Duodenal mucosa (tissue), 2 donors: ENCODE measurements around the gene WDR86.
A peak's percentile ranks its signal among the peaks of the same experiment; 100 is the strongest.

Experiments used
- H3K27ac ChIP-seq: one replicate; pipeline ENCODE4 v1.7.0; 2013; ENCODE audit warnings: low read depth, low read length
- H3K27me3 ChIP-seq, 2 donors: one replicate each; pipeline ENCODE4 v1.7.0; 2013; ENCODE audit warnings: low read length in 2 of 2, control low read depth in 1 of 2; ENCODE audit not compliant: insufficient read depth in 2 of 2, control insufficient read depth in 1 of 2
- H3K36me3 ChIP-seq, 2 donors: one replicate each; pipeline ENCODE4 v1.7.0; 2013; ENCODE audit warnings: low read length in 2 of 2, control low read depth in 1 of 2; ENCODE audit not compliant: insufficient read depth in 2 of 2, control insufficient read depth in 1 of 2
- H3K4me1 ChIP-seq, 2 donors: one replicate each; pipeline ENCODE4 v1.7.0; 2013; ENCODE audit warnings: low read length in 2 of 2, control low read depth in 1 of 2; ENCODE audit not compliant: insufficient read depth in 2 of 2, control insufficient read depth in 1 of 2
- H3K4me3 ChIP-seq, 2 donors: one replicate each; pipeline ENCODE4 v1.7.0; 2013; ENCODE audit warnings: low read length in 2 of 2, low read depth in 1 of 2
- H3K9ac ChIP-seq, 2 donors: one replicate each; pipeline ENCODE4 v1.7.0; 2013; ENCODE audit warnings: low read length in 2 of 2, low read depth in 1 of 2
- H3K9me3 ChIP-seq, 2 donors: one replicate each; pipeline ENCODE4 v1.7.0; 2013; ENCODE audit warnings: low read length in 2 of 2, control low read depth in 1 of 2; ENCODE audit not compliant: control insufficient read depth in 1 of 2

Gene WDR86

GRCh38 chr7:151451626-151452571, 42.1 kb upstream of the WDR86 start:
- peaks cover 0 to 6% of the 10 kb centered on the region in 2 donors for H3K4me1 ChIP-seq
- no peak overlapping the region for H3K27ac ChIP-seq
- no peak overlapping the region for H3K4me3 ChIP-seq
- no peaks in the 10 kb centered on the region for H3K36me3 ChIP-seq
- peaks cover 0 to 4% of the 10 kb centered on the region in 2 donors for H3K27me3 ChIP-seq
- H3K9me3 ChIP-seq = no peaks in the 10 kb centered on the region
- no peak overlapping the region for H3K9ac ChIP-seq

- Histone ChIP-seq H3K36me3 (no peaks in the 10 kb centered on the region), H3K4me1 (peaks cover 0 to 6% of the 10 kb centered on the region in 2 donors), H3K9ac (no peak overlapping the region), H3K27ac (no peak overlapping the region), H3K9me3 (no peaks in the 10 kb centered on the region), H3K4me3 (no peak overlapping the region), H3K27me3 (peaks cover 0 to 4% of the 10 kb centered on the region in 2 donors)
Observed at GRCh38 chr7:151451156-151451555, 41.3 kb upstream of the WDR86 start.

DNA sequence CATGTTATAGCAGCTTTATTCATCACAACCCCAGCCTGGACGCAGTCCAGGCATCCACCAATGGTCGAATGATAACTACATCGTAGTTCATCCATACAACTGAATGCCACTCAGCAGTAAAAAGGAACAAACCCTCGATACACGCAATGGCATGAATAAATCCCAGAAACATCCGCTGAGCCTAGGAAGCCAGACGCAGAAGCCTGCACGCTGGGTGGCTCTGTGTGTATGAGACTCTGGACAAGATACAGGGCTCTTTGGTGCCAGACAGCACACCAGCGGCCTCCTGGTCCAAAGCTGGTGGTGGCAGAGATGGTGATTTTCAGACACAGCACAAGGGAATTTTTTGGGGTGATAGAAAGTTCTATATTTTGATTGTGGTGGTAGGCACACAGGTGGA, 40.2 kb upstream of the WDR86 start:
- peaks cover 0 to 4% of the 10 kb centered on the region in 2 donors for H3K27me3 ChIP-seq
- no peak overlapping the region for H3K27ac ChIP-seq
- no peak overlapping the region for H3K9ac ChIP-seq

DNA sequence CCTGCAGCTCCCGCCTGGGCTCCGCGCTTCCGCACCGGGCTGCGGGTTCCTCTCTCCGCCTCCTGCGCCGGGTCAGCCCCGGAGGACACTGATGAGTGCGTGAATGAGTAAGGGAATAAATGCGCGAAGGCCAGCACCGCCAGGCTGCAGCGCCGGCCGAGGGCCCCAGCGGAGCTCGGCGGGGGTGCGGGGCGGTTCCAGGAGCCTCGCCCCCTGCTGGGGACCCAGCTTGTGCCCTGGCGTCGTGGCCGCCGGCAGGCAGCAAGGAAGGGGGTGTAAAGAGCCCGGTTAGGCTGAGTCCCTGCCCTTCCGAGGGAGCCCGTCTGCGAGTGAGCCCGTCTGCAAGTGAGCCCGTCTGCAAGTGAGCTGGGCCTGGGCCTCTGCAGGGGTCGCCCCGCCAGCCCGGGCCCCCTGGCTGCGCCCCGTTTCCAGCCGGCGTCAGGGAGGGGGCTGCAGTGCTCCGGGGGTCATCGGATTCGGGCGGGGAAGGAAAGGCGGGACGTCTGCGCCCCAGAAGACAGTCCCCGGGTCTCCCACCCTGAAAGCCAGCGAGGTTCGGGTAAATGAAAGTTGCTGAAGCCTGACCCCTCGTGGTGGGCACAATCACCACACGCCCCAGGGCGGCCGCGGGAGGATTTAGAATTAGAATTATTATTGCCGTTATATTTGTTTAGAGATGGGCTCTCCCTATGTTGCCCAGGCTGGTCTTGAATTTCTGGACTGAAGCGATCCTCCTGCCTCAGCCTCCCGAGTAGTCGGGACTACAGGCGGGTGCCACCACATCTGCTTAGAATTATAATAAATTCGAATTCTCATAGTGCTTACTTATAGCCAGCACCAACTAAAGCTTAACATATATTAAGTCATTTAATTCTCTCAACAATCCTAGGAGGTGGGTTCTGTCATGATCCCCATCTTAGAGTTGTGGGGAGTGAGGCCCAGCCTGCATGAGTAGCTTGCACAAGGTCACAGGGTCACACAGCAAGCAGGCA, 38.7 kb upstream of the WDR86 start:
- Histone ChIP-seq H3K27ac (no peak overlapping the region), H3K27me3 (peaks cover 0 to 4% of the 10 kb centered on the region in 2 donors), H3K4me3 (peak overlapping the region; percentile 71 to 74), H3K9ac (peak overlapping the region; percentile 63 to 69), H3K9me3 (no peaks in the 10 kb centered on the region), H3K4me1 (peaks cover 0 to 6% of the 10 kb centered on the region in 2 donors), H3K36me3 (no peaks in the 10 kb centered on the region)

More for the DNA sequence above, 40.2 kb upstream of the WDR86 start:
- Histone ChIP-seq H3K9me3 (no peaks in the 10 kb centered on the region), H3K4me1 (peaks cover 0 to 6% of the 10 kb centered on the region in 2 donors), H3K36me3 (no peaks in the 10 kb centered on the region), H3K4me3 (no peak overlapping the region)

GRCh38 chr7:151447901-151448260, 38.0 kb upstream of the WDR86 start:
- H3K9ac ChIP-seq = peak overlapping the region; percentile 63 to 69
- H3K27me3 ChIP-seq = peaks cover 0 to 4% of the 10 kb centered on the region in 2 donors
- no peaks in the 10 kb centered on the region for H3K9me3 ChIP-seq
- H3K36me3 ChIP-seq = no peaks in the 10 kb centered on the region
- H3K27ac ChIP-seq = no peak overlapping the region
- H3K4me1 ChIP-seq = peaks cover 0 to 6% of the 10 kb centered on the region in 2 donors
- peak overlapping the region; percentile 71 to 74 for H3K4me3 ChIP-seq

- Histone ChIP-seq H3K27ac (no peak overlapping the region), H3K9me3 (no peaks in the 10 kb centered on the region), H3K4me1 (peaks cover 0 to 6% of the 10 kb centered on the region in 2 donors), H3K9ac (no peak overlapping the region), H3K27me3 (peaks cover 0 to 4% of the 10 kb centered on the region in 2 donors), H3K36me3 (no peaks in the 10 kb centered on the region), H3K4me3 (no peak overlapping the region)
Observed at GRCh38 chr7:151447312-151447711, 37.5 kb upstream of the WDR86 start.

DNA sequence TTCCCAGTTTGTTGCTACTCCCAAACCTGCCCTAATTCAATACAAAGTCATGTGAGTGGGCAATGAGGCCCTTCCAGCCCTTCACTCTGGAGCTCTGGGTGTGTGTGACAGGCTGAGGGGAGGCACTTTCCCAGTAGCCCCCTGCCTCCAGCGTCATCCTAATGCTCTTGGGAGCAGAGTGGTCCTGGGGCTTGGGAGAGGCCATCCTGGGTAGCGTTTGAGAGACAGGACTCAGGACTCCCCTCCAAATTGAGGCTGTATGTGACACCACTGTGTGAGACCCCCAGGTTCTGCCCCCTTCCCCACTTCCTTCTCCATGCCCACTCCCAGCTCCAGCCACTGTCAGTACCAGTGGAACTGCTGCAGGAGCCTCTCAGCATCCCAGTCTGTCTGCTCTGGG, 36.6 kb upstream of the WDR86 start:
- Histone ChIP-seq H3K27ac (no peak overlapping the region), H3K9me3 (no peaks in the 10 kb centered on the region), H3K4me1 (peaks cover 0 to 6% of the 10 kb centered on the region in 2 donors), H3K36me3 (no peaks in the 10 kb centered on the region), H3K4me3 (no peak overlapping the region), H3K9ac (no peak overlapping the region), H3K27me3 (peaks cover 0 to 4% of the 10 kb centered on the region in 2 donors)

GRCh38 chr7:151444632-151445031, 34.8 kb upstream of the WDR86 start:
- no peak overlapping the region for H3K27ac ChIP-seq
- H3K36me3 ChIP-seq = no peaks in the 10 kb centered on the region
- H3K4me1 ChIP-seq = peaks cover 2 to 6% of the 10 kb centered on the region in 2 donors
- H3K9me3 ChIP-seq = no peaks in the 10 kb centered on the region
- H3K27me3 ChIP-seq = peaks cover 12 to 14% of the 10 kb centered on the region in 2 donors
- no peak overlapping the region for H3K4me3 ChIP-seq
- no peak overlapping the region for H3K9ac ChIP-seq

GRCh38 chr7:151442776-151443496, 33.1 kb upstream of the WDR86 start:
- Histone ChIP-seq H3K9me3 (no peaks in the 10 kb centered on the region), H3K27me3 (peaks cover 17 to 20% of the 10 kb centered on the region in 2 donors), H3K27ac (no peak overlapping the region), H3K36me3 (no peaks in the 10 kb centered on the region), H3K4me1 (peaks cover under 1 to 6% of the 10 kb centered on the region in 2 donors), H3K4me3 (no peak overlapping the region), H3K9ac (no peak overlapping the region)
